Fibroblast of lung (primary cell): Measurements from ENCODE around the gene NFS1.

ENCODE experiments used
- EZH2 ChIP-seq: IDR thresholded peaks from 2 replicates; pipeline ENCODE4 v1.5.1; 2012; ENCODE audit warnings: low read length, control low read depth, mild to moderate bottlenecking; ENCODE audit errors: missing control alignments
- TF ChIP-seq, protein P1 (sequence below), 2 donors: IDR thresholded peaks in 1 of 2; conservative IDR thresholded peaks in 1 of 2; 1 replicate in 1 of 2; 2 replicates in 1 of 2; pipeline ENCODE4 v1.5.1; 2011 to 2012; ENCODE audit warnings: low read length in 2 of 2, control low read depth in 1 of 2, inconsistent platforms in 1 of 2, low read depth in 1 of 2, mild to moderate bottlenecking in 1 of 2

DNA sequence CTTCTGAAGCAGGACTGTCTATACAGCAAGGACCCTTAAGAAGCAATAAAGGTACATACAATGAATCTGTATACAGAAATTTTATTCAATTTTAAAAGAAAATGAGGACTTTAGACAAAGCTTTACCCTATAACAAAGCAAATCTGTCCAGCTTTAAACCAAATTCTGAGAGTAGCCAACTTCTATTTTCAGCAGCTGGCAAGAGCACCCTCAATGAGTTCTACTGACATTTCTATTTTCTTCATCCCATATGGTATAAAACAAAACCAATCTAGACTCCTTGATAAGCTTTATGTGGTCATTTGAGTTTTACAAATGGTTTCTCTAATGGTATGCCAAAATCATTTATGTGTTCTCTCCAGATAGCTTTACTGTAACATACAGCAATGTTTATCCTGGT lies 47.2 kb downstream of the NFS1 start:
- TF ChIP-seq, protein P1, sequence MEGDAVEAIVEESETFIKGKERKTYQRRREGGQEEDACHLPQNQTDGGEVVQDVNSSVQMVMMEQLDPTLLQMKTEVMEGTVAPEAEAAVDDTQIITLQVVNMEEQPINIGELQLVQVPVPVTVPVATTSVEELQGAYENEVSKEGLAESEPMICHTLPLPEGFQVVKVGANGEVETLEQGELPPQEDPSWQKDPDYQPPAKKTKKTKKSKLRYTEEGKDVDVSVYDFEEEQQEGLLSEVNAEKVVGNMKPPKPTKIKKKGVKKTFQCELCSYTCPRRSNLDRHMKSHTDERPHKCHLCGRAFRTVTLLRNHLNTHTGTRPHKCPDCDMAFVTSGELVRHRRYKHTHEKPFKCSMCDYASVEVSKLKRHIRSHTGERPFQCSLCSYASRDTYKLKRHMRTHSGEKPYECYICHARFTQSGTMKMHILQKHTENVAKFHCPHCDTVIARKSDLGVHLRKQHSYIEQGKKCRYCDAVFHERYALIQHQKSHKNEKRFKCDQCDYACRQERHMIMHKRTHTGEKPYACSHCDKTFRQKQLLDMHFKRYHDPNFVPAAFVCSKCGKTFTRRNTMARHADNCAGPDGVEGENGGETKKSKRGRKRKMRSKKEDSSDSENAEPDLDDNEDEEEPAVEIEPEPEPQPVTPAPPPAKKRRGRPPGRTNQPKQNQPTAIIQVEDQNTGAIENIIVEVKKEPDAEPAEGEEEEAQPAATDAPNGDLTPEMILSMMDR (conservative IDR thresholded peaks at IDR 0.05 in 1 of 2, IDR thresholded peaks at IDR 0.05 in 1 of 2; ENCODE audit: low read depth in 1 of 2, low read length in 2 of 2) = no peak
- TF ChIP-seq EZH2 = no peak
